PC-9 (cell line): Measurements from ENCODE around the gene UBE4A.

Experiments
- CTCF ChIP-seq: fragments of 200-600 bp; sonication (generic); conservative IDR thresholded peaks from 2 replicates; pipeline ENCODE4 v1.6.1; 2017; ENCODE audit warnings: mixed run types, antibody characterized with exemption, mild to moderate bottlenecking, moderate library complexity
- EZH2 ChIP-seq: fragments of 200-600 bp; sonication (generic); IDR thresholded peaks from 2 replicates; pipeline ENCODE4 v1.8.0; 2017; ENCODE audit warnings: antibody characterized with exemption, low read depth

- TF ChIP-seq CTCF (no peak), EZH2 (no peak)
Observed at GRCh38 chr11:118322721-118323120, 36.7 kb upstream of the UBE4A start.
